Brain microvascular endothelial cell (primary cell): ENCODE data around the gene ARHGAP32.

ENCODE experiments used
- DNase-seq: peaks from one replicate; pipeline ENCODE4 v3.0.0-alpha.2; 2020
- H3K27ac ChIP-seq: fragments of 250-450 bp; sonication (Bioruptor Pico); 2 replicates; pipeline ENCODE4 v1.5.1; 2020; ENCODE audit warnings: mild to moderate bottlenecking, moderate library complexity
- H3K27me3 ChIP-seq: fragments of 250-450 bp; sonication (Bioruptor Pico); replicated peaks from 2 replicates; pipeline ENCODE4 v1.5.1; 2020; ENCODE audit warnings: mild to moderate bottlenecking
- H3K36me3 ChIP-seq: fragments of 250-450 bp; sonication (Bioruptor Pico); replicated peaks from 2 replicates; pipeline ENCODE4 v1.5.1; 2020; ENCODE audit warnings: mild to moderate bottlenecking
- H3K4me3 ChIP-seq: 2 replicates; pipeline ENCODE4 v1.5.1; 2011; ENCODE audit warnings: low read depth, mild to moderate bottlenecking, control low read depth, low read length, moderate library complexity
- CTCF ChIP-seq: IDR thresholded peaks from 2 replicates; pipeline ENCODE4 v1.5.1; 2011; ENCODE audit warnings: low read depth, mild to moderate bottlenecking, moderate library complexity, low read length, control low read depth, inconsistent platforms; ENCODE audit errors: missing control alignments
- in situ Hi-C: cut with HindIII; loops from 2 replicates; pipeline ENCODE4 v1.10.0; 2017; ENCODE audit warnings: low sequenced_read_pairs, low pct_ligation_motif_present

ARHGAP32 gene

GRCh38 chr11:128929991-128930390 lies 262.1 kb downstream of the ARHGAP32 start:
- peak; percentile 21 for DNase-seq
- no peak overlapping the region for H3K4me3 ChIP-seq
- peaks cover 3% of the 10 kb centered on the region for H3K27me3 ChIP-seq
- TF ChIP-seq CTCF = no peak
- no peak overlapping the region for H3K27ac ChIP-seq
- H3K36me3 ChIP-seq = no peaks in the 10 kb centered on the region
- in situ Hi-C loops = no loop called here

DNA sequence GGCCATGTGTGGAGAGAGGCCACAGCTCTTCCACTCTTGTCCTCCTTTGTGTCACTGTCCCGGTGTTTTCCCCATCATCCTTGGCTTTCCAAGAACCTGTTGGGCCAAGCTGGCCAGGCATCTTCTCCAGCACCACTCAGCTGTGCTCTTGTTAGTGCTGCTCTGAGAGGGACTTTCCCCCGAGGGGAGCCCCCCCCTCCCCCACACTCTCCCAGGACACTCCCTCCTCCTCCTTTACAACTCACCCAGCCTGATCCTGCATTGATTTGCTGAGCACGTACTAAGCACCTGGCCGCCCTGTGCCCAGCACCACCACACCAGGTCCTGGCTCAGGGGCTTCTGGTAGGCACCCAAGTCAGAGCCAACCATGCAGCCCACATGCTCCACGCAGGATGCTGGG lies 262.7 kb downstream of the ARHGAP32 start:
- in situ Hi-C loops = no loop called here
- no peaks in the 10 kb centered on the region for H3K36me3 ChIP-seq
- no peak for TF ChIP-seq CTCF
- H3K4me3 ChIP-seq = no peak overlapping the region
- H3K27ac ChIP-seq = no peak overlapping the region
- no peak for DNase-seq
- H3K27me3 ChIP-seq = peaks cover 8% of the 10 kb centered on the region

GRCh38 chr11:128928400-128928799 lies 263.7 kb downstream of the ARHGAP32 start:
- H3K36me3 ChIP-seq = no peaks in the 10 kb centered on the region
- in situ Hi-C loops = no loop called here
- TF ChIP-seq CTCF = no peak
- H3K27me3 ChIP-seq = peaks cover 11% of the 10 kb centered on the region
- no peak overlapping the region for H3K27ac ChIP-seq
- no peak overlapping the region for H3K4me3 ChIP-seq
- no peak for DNase-seq

DNA sequence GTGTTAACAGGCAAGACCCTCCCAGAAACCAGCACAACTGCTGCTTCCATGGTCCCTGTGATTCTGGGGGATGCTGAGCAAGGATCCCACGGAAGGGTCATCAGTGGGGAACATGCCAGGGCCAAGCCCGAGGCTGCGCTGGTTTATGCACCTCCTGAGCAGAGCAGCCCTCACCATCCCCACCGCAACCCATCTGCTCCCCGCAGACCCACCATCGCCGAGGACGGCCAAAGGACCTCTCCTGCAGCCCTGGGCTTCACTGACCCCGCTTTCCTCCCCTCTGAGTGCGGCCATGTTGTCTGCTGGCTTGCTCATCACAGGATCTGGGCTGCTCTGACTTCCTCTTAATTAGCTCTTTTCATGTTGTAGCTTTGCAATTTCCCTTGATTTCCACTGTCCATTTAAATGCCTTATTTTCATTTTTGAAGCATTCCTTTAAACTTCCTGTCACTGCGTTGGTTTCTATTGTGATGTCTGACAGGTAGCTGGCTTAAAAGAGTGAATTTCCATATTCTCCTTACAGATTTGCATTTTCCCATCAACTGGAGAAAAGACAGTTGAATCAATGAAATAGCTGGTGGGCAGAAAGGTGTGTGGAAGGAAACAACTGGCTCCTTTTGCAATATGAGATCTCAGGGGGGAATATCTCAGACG lies 264.3 kb downstream of the ARHGAP32 start:
- peaks cover 11% of the 10 kb centered on the region for H3K27me3 ChIP-seq
- no peak for DNase-seq
- H3K36me3 ChIP-seq = no peaks in the 10 kb centered on the region
- no peak for TF ChIP-seq CTCF
- no peak overlapping the region for H3K4me3 ChIP-seq
- H3K27ac ChIP-seq = no peak overlapping the region
- in situ Hi-C loops = no loop called here

GRCh38 chr11:128927108-128927461 lies 265.0 kb downstream of the ARHGAP32 start:
- in situ Hi-C loops = no loop called here
- H3K36me3 ChIP-seq = no peaks in the 10 kb centered on the region
- no peak for TF ChIP-seq CTCF
- H3K27ac ChIP-seq = no peak overlapping the region
- H3K4me3 ChIP-seq = no peak overlapping the region
- H3K27me3 ChIP-seq = peaks cover 11% of the 10 kb centered on the region
- no peak for DNase-seq

- no peak overlapping the region for H3K27ac ChIP-seq
- TF ChIP-seq CTCF = no peak
- in situ Hi-C loops = no loop called here
- no peaks in the 10 kb centered on the region for H3K36me3 ChIP-seq
- H3K27me3 ChIP-seq = peaks cover 11% of the 10 kb centered on the region
- no peak for DNase-seq
- no peak overlapping the region for H3K4me3 ChIP-seq
These were observed 265.6 kb downstream of the ARHGAP32 start for GRCh38 chr11:128926437-128927107.
